ENCODE results near the gene WDCP.

The WDCP gene

DNA sequence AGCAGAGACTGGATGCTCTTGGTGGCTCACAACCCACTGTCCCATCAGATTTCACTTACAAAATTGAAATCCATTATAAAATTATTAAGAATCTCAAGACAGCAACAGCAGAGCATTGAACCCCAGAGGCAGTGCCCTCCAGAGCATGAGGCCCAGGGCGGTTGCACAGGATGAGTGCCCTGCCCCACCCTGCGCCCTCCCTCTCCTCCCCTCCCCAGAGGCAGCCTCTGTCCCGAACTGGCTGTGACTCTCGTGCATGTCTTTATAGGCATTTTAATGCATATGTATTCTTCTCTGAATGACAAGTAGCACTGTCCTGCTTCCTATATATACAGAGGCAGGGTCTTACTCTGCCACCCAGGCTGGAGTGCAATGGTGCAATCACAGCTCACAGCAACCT, 26.9 kb downstream of the WDCP start:
- no peak for TF ChIP-seq ZFP30 (CRISPR knock-in tag; IDR thresholded peaks at IDR 0.05)
- TF ChIP-seq ISL1 (CRISPR knock-in tag; IDR thresholded peaks at IDR 0.05), result no peak
- TF ChIP-seq, protein P1, sequence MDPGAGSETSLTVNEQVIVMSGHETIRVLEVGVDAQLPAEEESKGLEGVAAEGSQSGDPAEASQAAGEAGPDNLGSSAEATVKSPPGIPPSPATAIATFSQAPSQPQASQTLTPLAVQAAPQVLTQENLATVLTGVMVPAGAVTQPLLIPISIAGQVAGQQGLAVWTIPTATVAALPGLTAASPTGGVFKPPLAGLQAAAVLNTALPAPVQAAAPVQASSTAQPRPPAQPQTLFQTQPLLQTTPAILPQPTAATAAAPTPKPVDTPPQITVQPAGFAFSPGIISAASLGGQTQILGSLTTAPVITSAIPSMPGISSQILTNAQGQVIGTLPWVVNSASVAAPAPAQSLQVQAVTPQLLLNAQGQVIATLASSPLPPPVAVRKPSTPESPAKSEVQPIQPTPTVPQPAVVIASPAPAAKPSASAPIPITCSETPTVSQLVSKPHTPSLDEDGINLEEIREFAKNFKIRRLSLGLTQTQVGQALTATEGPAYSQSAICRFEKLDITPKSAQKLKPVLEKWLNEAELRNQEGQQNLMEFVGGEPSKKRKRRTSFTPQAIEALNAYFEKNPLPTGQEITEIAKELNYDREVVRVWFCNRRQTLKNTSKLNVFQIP (CRISPR knock-in tag; IDR thresholded peaks at IDR 0.05; ENCODE audit: borderline replicate concordance, low read depth), result no peak
- TF ChIP-seq OSR1 (CRISPR knock-in tag; IDR thresholded peaks at IDR 0.05), result no peak
- no peak for TF ChIP-seq ZNF8 (CRISPR knock-in tag; IDR thresholded peaks at IDR 0.05)
- TF ChIP-seq ZNF565 (CRISPR knock-in tag; conservative IDR thresholded peaks at IDR 0.05; ENCODE audit: low read depth), result no peak
- TF ChIP-seq, protein P2, sequence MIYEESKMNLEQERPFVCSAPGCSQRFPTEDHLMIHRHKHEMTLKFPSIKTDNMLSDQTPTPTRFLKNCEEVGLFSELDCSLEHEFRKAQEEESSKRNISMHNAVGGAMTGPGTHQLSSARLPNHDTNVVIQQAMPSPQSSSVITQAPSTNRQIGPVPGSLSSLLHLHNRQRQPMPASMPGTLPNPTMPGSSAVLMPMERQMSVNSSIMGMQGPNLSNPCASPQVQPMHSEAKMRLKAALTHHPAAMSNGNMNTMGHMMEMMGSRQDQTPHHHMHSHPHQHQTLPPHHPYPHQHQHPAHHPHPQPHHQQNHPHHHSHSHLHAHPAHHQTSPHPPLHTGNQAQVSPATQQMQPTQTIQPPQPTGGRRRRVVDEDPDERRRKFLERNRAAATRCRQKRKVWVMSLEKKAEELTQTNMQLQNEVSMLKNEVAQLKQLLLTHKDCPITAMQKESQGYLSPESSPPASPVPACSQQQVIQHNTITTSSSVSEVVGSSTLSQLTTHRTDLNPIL (CRISPR knock-in tag; IDR thresholded peaks at IDR 0.05; ENCODE audit: low read depth), result no peak
- TF ChIP-seq, protein P3, sequence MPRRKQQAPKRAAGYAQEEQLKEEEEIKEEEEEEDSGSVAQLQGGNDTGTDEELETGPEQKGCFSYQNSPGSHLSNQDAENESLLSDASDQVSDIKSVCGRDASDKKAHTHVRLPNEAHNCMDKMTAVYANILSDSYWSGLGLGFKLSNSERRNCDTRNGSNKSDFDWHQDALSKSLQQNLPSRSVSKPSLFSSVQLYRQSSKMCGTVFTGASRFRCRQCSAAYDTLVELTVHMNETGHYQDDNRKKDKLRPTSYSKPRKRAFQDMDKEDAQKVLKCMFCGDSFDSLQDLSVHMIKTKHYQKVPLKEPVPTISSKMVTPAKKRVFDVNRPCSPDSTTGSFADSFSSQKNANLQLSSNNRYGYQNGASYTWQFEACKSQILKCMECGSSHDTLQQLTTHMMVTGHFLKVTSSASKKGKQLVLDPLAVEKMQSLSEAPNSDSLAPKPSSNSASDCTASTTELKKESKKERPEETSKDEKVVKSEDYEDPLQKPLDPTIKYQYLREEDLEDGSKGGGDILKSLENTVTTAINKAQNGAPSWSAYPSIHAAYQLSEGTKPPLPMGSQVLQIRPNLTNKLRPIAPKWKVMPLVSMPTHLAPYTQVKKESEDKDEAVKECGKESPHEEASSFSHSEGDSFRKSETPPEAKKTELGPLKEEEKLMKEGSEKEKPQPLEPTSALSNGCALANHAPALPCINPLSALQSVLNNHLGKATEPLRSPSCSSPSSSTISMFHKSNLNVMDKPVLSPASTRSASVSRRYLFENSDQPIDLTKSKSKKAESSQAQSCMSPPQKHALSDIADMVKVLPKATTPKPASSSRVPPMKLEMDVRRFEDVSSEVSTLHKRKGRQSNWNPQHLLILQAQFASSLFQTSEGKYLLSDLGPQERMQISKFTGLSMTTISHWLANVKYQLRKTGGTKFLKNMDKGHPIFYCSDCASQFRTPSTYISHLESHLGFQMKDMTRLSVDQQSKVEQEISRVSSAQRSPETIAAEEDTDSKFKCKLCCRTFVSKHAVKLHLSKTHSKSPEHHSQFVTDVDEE (CRISPR knock-in tag; IDR thresholded peaks at IDR 0.05), result no peak
- no peak for TF ChIP-seq ARNTL (CRISPR knock-in tag; IDR thresholded peaks at IDR 0.05; ENCODE audit: borderline replicate concordance, low read depth)
- TF ChIP-seq PPARA (CRISPR knock-in tag; IDR thresholded peaks at IDR 0.05; ENCODE audit: borderline replicate concordance), result no peak
- no peak for TF ChIP-seq ZC3H10 (CRISPR knock-in tag; IDR thresholded peaks at IDR 0.05)
- no peak for TF ChIP-seq BACH2 (CRISPR knock-in tag; IDR thresholded peaks at IDR 0.05; ENCODE audit: borderline replicate concordance)
- no peak for TF ChIP-seq TOX (CRISPR knock-in tag; IDR thresholded peaks at IDR 0.05; ENCODE audit: borderline replicate concordance)
- no peak for TF ChIP-seq TCF4 (CRISPR knock-in tag; IDR thresholded peaks at IDR 0.05; ENCODE audit: borderline replicate concordance)
- TF ChIP-seq ESRRG (CRISPR knock-in tag; IDR thresholded peaks at IDR 0.05), result no peak
- TF ChIP-seq, protein P4, sequence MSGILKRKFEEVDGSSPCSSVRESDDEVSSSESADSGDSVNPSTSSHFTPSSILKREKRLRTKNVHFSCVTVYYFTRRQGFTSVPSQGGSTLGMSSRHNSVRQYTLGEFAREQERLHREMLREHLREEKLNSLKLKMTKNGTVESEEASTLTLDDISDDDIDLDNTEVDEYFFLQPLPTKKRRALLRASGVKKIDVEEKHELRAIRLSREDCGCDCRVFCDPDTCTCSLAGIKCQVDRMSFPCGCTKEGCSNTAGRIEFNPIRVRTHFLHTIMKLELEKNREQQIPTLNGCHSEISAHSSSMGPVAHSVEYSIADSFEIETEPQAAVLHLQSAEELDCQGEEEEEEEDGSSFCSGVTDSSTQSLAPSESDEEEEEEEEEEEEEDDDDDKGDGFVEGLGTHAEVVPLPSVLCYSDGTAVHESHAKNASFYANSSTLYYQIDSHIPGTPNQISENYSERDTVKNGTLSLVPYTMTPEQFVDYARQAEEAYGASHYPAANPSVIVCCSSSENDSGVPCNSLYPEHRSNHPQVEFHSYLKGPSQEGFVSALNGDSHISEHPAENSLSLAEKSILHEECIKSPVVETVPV (CRISPR knock-in tag; IDR thresholded peaks at IDR 0.05), result no peak
- TF ChIP-seq ZNF70 (CRISPR knock-in tag; IDR thresholded peaks at IDR 0.05), result no peak
- no peak for ATAC-seq

GRCh38 chr2:24019729-24020128, 27.5 kb downstream of the WDCP start:
- ATAC-seq, result no peak
- TF ChIP-seq ZFP3 (CRISPR knock-in tag; IDR thresholded peaks at IDR 0.05), result no peak
- TF ChIP-seq CSDC2 (CRISPR knock-in tag; IDR thresholded peaks at IDR 0.05), result no peak
- TF ChIP-seq TCF4 (CRISPR knock-in tag; IDR thresholded peaks at IDR 0.05; ENCODE audit: borderline replicate concordance), result no peak
- TF ChIP-seq ZC3H10 (CRISPR knock-in tag; IDR thresholded peaks at IDR 0.05), result no peak
- no peak for TF ChIP-seq ARNTL (CRISPR knock-in tag; IDR thresholded peaks at IDR 0.05; ENCODE audit: borderline replicate concordance, low read depth)
- TF ChIP-seq ZNF8 (CRISPR knock-in tag; IDR thresholded peaks at IDR 0.05), result no peak
- TF ChIP-seq ZFP30 (CRISPR knock-in tag; IDR thresholded peaks at IDR 0.05), result no peak
- TF ChIP-seq, protein P1 (CRISPR knock-in tag; IDR thresholded peaks at IDR 0.05; ENCODE audit: borderline replicate concordance, low read depth), result no peak
- no peak for TF ChIP-seq OSR1 (CRISPR knock-in tag; IDR thresholded peaks at IDR 0.05)
- TF ChIP-seq, protein P2 (CRISPR knock-in tag; IDR thresholded peaks at IDR 0.05; ENCODE audit: low read depth), result no peak
- TF ChIP-seq PPARA (CRISPR knock-in tag; IDR thresholded peaks at IDR 0.05; ENCODE audit: borderline replicate concordance), result no peak
- no peak for TF ChIP-seq RARB (CRISPR knock-in tag; IDR thresholded peaks at IDR 0.05)
- TF ChIP-seq GLIS3 (CRISPR knock-in tag; IDR thresholded peaks at IDR 0.05), result no peak
- no peak for TF ChIP-seq BACH2 (CRISPR knock-in tag; IDR thresholded peaks at IDR 0.05; ENCODE audit: borderline replicate concordance)
